ENCODE data around the gene LUZP2.

The LUZP2 gene

DNA sequence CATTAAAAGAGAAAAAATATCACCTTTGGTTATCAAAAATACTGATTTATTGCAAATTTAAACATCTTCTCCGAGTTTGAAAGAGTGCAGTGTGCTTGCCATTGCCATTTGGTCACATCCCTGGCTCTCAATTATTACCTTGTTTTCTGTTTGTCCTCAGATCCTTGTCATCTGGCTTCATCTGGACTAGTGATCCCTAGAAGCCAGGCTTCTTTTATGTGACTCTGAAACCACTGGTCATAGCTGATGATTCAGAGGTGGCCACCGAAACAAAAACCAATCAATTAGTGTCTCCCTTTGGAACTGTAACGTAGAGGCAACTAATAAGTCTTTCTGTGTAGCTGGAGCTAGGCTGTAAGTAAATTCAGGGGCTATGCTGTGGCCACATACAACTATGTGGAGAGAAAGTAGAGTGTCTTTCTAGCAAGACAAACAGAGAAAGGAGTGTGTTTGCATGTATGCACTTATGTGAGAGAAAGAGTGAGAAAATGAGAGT, 237.9 kb downstream of the LUZP2 start:
- DNase-seq: no peak

DNA sequence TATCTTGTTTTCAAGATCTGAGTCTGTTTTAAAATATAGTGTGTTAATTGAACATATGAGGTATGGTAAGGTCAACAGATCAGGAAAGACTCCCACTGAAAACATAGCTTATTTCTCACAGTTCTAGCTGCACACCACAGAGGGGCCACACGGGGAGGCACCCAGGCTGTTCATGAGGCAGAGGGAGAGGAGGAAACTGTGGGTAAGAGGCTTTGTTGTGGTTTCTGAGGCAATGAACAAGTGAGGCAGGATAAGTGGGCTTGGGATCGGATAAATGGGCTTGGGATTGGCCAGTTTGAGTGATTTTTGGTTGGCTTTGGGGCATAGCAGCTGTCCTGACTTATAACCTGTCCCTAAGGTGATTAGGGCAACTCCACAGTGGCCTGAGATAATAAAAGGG, 242.1 kb downstream of the LUZP2 start:
- no peak for DNase-seq

DNA sequence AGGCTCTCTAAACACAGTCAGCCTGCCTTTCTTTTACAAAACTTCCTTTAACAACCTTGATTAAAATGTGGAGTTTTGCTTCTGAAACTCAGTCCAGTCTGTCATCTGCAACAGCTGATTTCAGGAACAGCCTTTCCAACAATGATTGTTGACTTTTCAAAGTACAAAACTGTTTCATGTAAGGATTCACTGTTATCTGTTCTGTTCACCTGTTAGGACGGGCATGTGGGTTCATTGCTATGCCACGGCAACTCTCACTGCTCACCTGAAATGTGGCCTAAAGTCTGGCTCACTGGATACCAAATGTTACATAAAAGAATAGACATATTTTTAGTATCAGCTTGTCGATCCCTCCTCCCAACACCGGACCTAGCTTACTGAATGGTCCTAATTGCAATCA, 242.8 kb downstream of the LUZP2 start:
- no peak for DNase-seq

DNA sequence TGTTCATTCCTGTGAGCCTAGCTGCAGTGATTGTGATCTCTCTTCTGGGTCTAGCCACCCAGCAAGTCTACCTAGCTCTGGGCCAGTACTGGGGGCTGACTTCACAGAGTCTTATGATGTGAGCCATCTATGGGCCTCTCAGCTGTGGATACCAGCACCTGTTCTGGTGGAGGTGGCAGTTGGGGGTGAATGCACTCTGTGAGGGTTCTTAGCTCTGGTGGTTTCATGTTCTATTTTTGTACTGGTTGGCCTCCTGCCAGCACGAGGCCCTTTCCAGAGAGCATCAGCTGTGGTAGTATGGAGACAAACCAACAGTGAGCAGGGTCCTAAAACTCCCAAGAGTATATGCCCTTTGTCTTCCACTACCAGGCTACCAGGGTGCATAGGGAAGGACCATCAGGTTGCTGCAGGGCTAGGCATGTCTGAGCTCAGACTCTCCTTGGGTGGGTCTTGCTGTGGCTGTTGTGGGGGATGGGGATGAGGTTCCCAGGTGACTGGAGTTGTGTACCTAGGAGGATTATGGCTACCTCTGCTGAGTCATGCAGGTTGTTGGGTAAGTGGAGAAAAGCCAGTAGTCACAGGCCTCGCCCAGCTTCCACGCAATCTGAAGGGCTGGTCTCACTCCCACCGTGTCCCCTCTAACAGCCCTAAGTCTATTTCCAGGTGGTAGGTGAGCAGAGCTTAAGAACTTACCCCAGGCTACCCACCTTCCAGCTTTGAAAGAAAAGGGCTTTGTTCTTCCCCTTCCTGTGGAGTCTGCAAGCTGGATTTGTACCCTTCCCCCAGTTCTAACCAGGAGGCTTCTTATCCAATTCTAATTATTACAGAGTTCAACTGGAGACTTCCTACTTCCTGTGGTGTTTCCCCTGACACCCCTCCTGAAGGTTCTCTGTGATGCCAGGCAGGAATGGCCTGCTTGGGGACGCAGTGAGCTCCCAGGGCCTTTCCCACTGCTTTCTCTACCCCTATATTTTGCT, 250.7 kb downstream of the LUZP2 start:
- no peak for DNase-seq

DNA sequence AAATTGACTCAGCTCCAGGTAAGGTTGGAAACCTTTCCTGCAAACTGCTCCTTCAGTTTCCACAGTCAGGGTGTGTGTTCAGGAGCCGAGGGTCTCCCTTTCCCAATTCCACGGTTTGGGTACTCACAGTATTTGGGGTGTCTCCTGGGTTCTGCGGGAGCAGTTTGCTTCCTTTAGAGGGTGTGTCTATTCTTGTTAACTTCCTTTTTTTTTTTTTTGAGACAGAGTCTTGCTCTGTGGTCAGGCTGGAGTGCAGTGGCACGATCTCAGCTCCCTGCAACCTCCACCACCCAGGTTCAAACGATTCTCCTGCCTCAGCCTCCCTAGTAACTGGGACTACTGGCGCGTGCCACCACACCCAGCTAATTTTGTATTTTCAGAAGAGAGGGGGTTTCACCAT, 251.4 kb downstream of the LUZP2 start:
- DNase-seq: no peak

DNA sequence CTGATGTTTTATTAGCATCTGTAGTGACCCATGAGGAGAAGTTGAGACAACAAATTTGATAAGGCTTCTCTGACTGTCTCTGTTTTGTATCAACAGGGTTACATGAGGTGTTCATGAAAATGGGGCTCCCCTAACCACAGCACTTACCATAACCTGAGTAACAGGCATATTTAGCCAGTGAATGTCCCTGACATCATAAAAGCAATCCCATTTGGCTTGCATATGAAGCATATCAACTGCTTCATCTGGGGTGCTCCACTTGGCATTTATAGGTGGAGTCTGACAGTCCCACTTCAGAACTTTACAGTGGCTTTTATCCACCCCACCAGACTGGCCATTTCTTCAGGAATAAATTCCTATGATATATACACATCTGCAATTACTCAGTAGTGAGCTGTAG, 257.6 kb downstream of the LUZP2 start:
- DNase-seq: no peak

DNA sequence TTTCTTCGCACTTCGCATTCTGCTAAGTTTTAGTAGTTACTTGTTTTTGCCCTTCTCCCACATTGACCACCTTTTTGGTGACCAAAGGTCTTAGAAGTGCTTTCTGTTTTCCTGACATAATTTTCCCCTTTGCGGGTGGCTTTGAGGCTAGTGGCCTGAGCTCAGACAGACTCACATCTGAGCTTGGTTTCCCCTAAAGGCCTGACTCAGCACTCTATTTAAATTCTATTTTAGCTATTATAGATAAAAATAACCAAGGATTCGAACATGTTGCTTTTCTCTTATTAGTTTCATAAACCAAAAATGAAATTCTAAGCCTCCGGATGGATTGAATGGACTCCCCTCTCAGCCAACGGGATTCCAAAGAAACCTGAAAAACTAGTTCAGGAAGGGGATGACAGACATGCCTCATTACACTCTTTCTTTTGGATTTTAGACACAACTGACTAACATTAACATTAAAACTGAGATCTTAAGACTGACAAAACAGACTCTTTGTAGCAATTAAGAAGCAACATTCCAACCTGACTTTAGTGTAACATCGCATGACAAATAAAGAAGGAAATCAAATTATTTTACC, 258.5 kb downstream of the LUZP2 start:
- no peak for DNase-seq

DNA sequence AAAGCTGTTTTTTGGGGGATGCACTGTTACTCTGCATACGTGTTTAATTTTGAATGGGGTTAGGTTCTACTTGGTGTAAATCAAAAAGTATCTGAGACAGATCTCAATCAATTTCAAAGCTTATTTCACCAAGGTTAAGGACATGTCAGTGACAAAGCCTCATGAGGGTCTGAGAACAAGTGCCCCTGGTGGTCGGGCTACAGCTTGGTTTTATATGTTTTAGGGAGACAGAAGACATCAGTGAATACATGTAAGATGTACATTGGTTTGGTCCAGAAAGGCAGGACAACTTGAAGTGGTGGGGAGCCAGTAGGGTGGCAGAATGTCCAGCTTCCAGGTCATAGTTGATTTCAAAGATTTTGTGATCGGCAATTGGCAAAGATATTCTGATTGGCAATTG, 262.9 kb downstream of the LUZP2 start:
- DNase-seq: no peak

DNA sequence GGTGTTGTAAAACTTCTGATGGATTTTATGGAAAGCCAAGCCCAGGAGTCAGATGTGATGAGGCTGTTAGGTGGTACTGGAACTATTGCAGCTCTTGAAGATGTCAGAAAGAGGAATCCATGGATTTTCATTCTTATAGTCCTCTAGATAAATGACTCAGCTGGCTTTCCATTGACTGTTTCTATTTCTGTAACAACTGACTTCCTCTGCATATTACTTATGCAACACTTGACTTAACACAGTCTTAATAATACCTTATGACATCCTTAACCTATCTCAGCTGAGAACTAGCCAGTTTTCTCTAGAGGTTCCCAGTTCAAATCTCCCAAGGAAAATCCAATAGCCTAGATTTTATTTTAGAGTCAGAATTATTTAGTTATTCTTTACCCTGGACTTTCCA, 263.8 kb downstream of the LUZP2 start:
- no peak for DNase-seq

DNA sequence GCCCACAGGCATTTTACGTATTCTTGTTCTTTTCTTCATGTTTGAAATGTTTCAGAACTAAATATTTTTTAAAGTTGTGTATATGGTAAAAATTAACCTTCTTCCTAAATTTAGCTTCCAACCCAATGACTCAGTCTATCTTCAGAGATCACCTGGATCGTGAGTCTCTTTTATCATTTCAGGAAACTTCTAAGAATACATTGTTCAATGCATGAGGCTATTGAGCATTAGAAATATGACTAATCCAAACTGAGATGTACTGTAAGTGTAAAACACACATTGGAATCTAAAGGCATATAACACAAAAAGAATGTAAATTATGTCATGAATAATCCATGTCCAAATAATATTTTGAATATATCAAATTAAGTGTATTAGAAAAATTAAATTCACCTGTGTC, 265.2 kb downstream of the LUZP2 start:
- no peak for DNase-seq

DNA sequence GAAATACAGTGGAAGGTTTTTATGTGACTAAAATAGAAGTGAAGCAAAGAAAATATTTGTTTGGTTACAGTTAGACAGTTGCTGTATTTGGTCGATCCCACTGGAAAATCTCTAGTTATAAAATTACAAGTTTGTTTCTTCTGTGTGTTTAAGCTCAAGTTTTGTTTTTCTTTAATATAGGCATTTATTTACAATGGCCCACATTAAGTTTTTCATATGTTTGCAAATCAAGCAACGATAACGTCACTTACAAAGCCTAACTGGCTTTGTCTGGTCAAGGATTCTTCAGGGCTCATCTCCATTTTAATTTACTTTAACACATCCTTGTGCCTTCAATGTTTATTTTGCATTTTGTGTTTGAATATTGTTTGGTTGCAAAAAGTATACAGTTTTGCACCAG, 270.6 kb downstream of the LUZP2 start:
- no peak for DNase-seq

DNA sequence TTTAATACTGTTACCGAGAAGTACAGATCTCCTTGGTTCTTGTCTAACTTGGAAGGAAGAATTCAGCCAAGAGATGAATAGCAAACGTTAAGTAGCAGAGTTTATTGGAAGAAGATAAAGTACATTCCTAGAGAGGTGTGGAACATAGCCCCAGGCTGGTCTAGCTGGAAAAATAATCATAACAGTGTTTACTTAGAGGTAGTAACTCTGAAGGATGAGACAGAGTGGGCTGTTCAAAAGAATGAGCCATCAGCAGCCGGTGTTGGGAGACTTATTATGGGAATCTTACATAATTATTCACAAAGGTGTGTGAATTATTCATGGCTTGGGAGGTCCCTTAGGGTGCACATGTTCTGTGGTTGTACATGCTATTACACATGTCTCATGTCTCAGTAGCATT, 276.5 kb downstream of the LUZP2 start:
- DNase-seq: no peak

DNA sequence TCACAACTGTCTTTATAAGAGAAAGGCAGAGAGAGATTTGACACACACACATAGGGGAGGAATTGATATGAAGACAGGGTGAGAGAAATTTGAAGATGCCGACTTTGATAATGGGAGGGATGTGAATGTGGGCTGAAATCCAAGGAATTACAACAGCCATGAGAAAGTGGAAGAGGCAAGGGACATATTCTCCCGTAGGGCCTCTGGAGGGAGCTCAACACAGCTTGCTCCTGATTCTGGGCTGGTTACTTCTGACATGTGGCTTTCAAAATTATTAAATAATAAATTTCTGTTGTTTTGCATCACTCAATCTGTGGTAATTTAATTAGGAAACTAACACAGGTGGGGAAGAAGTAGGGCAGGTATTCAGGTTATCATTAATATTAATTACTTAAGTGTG, 282.9 kb downstream of the LUZP2 start:
- no peak for DNase-seq

DNA sequence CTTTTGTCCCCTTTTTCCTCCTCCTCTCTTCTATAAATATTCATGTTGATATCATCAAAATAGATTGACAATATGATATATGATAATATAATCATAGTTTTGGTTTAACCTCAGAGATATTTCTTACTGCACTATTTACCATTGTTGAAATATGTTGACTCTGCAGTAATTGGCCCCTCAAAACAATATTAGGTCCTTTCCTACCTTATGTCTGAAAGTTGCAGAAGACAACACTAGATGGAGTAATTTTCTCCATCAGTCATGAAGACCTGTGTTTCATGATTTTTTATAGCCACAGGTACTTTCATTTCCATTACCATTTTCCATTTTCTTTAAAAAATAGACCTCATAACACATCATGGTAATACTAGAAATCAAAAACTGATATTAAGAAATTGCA, 284.4 kb downstream of the LUZP2 start:
- DNase-seq: no peak

DNA sequence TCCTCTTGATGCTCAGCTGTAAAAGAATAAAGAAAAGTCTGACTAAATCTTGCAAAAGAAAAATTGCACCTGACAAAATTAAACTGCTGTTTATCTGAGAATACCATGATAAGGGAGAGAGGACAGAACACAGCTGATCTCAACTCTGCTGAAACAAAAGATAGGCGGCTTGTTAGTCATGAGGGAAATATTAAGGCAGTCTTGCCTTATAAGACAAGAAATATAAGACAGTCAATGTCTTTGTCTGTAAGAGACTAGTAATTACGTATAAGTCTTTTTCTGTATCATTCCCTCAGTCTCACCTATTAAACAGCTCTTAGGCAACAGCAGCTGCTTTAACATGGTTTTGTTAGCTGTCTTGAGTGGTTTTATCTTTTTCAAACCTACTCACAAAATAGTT, 296.6 kb downstream of the LUZP2 start:
- DNase-seq: no peak

DNA sequence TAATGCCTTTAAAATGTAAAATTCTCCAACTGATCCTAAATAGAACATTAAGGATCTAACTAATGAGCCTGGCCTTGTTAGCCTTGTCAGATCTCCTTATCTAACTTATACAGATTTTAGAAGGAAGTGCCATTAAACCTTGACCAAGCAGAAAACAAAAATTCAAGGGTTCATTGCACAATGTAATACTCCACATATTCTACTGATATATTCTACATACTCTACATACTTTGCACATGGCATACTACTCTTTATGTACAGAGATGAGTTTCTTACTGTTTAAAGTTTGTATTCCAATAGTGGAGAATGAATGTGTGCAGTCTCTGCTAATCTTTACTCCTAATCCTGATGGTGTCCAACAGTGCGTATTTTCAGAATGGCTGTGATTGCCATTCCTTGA, 297.2 kb downstream of the LUZP2 start:
- DNase-seq: no peak

DNA sequence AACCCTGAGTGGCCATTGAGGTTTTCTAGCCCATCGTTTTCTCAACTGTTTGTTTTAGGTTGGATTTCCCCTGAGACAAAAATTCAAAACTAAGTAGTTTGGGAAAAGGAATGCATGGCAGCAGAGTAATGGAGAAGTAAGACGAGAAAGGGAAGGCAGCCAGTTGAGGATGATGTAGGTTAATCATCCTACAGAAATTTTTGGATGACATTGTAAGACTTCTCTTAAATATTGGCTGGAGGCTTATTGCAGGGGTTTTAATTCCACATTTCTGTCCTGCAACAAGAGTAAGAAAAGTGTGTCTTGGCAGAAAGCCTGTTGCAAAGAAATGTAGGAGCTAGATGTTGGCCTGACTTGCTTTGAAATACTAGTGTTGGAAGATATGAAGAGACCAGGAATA, 308.8 kb downstream of the LUZP2 start:
- DNase-seq: no peak

DNA sequence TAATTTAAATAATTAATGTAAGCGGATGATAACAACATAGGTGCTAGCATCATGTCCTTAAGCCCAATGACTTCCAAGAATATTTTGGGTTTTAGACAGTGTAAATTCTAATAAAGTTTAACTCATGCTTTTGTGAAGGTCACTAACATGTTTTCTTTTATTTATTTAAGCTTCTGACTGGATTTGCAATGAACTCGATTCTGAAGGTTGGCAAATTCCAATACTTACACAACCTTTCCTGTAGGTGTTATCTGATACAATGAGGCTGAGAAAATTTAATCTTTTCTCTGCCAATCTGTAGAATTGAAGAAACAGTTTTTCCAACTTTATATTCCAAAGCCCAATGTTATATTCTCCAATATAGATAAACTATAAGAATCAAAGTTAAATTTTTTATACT, 311.3 kb downstream of the LUZP2 start:
- DNase-seq: no peak

DNA sequence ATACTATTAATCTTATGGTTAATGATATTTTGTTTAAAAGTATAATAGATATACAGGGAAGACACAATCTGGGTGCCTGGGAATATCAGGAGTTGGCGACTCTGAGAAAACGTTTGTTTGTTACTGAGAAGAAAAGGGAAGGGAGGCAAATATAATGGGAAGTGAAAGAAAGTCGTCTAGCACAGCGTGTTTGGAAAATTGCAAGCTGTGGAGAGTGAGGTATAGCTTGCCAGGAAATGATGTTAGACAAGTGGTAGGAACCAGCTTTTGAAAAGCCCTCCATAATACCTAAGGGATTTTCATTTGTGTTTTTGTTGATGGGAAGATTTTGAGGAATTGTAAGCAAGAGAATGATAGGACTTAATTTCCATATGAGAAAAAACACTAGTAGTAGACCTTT, 322.2 kb downstream of the LUZP2 start:
- no peak for DNase-seq

DNA sequence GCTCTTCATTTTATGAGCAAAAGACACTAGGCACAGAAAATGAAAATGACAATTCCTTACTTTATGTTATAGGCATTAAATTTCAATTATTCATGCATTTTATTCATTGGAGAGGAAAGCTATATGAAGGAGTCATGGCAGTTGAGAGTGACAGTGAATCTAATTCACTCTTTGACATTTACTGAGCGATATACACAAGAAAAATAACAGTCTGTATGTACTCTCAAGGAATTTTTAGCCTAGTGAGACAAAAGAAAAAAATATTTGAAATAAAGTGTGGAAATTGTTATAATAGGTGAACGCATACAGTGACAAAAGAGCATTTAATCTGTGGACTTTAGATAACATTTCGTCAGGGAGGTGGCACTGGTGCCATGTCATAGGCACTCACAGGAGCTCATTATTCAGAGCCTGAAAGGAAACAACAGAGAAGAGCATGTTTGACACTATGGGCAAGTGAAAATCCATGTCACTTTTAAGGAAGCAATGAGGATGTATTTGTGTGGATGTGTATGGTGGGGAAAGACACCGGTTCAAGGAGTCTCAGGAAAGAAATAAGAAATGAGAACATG, 323.1 kb downstream of the LUZP2 start:
- DNase-seq: no peak

DNA sequence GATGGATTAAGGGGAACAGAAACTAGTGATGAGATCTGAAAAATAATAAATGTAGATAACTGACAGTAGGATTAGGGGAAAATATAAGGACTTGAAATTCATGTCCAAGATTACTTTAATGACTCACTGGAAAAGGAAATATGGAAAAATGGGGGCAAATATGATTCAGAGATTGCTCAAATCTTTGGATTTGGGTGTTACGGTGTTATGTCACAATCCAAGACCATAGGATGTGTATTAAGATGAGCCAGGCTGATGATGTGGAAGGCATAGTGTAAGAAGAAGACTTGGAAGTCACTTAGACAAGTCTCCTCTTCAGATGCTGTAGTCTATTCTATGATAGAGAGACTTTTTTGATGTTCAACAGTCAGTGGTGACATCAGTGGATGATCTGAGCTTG, 323.7 kb downstream of the LUZP2 start:
- no peak for DNase-seq

DNA sequence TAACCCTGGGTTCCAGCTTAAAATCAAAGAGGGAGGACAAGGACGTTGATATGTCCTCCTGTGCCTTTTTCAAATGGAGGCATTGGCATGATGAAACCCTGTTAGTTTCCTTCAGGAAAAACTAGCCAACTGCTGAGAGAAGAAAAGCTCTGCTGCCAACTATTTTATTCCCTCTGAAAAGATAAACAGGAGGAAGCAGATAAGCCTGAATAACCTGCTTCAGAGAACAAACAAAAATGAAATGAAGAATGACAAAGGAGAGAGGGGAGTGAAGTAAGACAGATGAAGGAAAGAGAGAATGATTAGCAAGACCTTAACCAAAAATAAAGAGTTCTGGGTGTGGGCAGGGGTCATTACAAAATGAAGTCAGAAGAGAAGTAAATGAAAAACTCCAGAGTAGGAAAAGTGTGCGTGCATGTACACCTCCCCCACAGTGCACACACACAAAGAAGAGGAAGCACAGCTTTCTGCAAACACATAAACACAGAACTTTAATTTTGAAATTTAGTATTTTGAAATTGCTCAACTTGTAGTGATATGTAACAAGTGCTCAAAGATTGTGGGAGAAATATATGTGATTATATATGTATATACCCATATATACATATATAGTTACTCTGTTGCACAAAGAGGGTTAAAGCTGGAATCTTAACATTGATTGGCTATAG, 332.2 kb downstream of the LUZP2 start:
- DNase-seq: no peak

DNA sequence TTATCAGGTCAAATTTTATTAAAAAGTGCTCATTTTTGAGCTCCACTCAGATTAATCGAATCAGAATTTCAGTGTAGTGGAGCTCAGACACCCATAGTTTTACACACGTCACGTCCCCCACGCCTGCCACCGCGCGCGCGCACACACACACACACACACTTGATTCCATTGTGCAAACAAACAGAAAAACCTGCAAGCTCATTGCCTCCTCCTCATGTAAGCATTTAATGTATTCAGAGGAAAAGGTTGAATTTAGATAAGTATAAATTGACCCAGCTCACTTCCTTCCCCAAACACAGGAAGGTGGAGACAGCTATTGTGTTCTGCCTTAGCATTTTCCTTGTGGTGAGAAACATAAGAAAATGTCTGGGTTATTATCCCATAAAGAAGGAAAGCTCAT, 336.7 kb downstream of the LUZP2 start:
- DNase-seq: no peak

DNA sequence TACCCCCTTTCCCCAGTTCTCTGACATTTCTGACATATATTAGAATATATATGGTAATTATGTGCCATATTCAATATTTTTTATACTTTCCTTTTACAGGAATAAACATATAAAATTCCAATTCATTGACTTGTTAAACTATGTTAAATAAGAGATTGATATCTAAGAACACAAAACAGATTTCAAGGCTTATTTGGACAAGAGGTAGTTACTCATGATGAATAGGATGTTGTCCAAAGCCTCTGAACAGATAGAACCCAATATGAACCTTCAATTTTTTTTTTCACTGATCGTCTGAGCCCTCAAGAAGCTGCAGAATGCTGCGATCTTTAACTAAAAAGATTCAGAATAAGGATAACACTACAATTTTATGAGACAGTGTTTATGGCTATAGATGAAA, 340.3 kb downstream of the LUZP2 start:
- DNase-seq: no peak
